Heart left ventricle (tissue), 16 donors: Measurements from ENCODE around the gene KIF24. TPM values are rescaled to one million over a fixed set of nuclear protein-coding genes. Genes with fewer than 3 reads are reported as not detected.
A peak's percentile ranks its signal among the peaks of the same experiment; 100 is the strongest.

Experiments used
- ATAC-seq, 4 donors: fragments of 200-7000 bp; cut with Tn5 transposase; one replicate each; pipeline ENCODE4 v1.9.1; 2020 to 2022; ENCODE audit warnings: moderate library complexity in 4 of 4, mild to moderate bottlenecking in 3 of 4, moderate number of reproducible peaks in 1 of 4
- DNase-seq, 5 donors: peaks; one replicate each; pipeline ENCODE4 v3.0.0-alpha.2; 2020
- H3K27ac ChIP-seq, 12 donors: fragments of 200-600 bp; sonication (generic) in 4 of 12; one replicate each; pipeline versions ENCODE4 v1.5.0 to v1.8.0; 2016 to 2022; ENCODE audit warnings: mild to moderate bottlenecking in 2 of 12
- H3K27me3 ChIP-seq, 9 donors: fragments of 200-600 bp; sonication (generic) in 2 of 9; one replicate each; pipeline versions ENCODE4 v1.5.1 to v1.8.0; 2016 to 2022; ENCODE audit warnings: mild to moderate bottlenecking in 3 of 9
- H3K36me3 ChIP-seq, 9 donors: fragments of 200-600 bp; sonication (generic) in 2 of 9; one replicate each; pipeline versions ENCODE4 v1.5.0 to v1.8.0; 2018 to 2022; ENCODE audit warnings: mild to moderate bottlenecking in 2 of 9
- H3K4me1 ChIP-seq, 12 donors: fragments of 200-600 bp; sonication (generic) in 4 of 12; one replicate each; pipeline versions ENCODE4 v1.5.0 to v1.8.0; 2016 to 2022; ENCODE audit warnings: mild to moderate bottlenecking in 3 of 12
- H3K4me3 ChIP-seq, 12 donors: fragments of 200-600 bp; sonication (generic) in 4 of 12; one replicate each; pipeline versions ENCODE4 v1.5.0 to v1.8.0; 2017 to 2022; ENCODE audit warnings: mild to moderate bottlenecking in 9 of 12, moderate library complexity in 4 of 12
- H3K9me3 ChIP-seq, 12 donors: fragments of 200-600 bp; sonication (generic) in 4 of 12; one replicate each; pipeline versions ENCODE4 v1.5.0 to v1.8.0; 2016 to 2022; ENCODE audit warnings: mild to moderate bottlenecking in 1 of 12
- CTCF ChIP-seq, 12 donors: fragments of 200-600 bp; sonication (generic) in 4 of 12; IDR thresholded peaks; one replicate each; pipeline versions ENCODE4 v1.5.0 to v1.8.0; 2018 to 2022; ENCODE audit warnings: antibody characterized with exemption in 12 of 12, mild to moderate bottlenecking in 5 of 12
- POLR2A ChIP-seq, 2 donors: fragments of 450-650 bp; IDR thresholded peaks; one replicate each; pipeline ENCODE4 v1.6.1; 2017; ENCODE audit warnings: antibody characterized with exemption in 2 of 2, mild to moderate bottlenecking in 2 of 2, moderate library complexity in 2 of 2
- WGBS, 4 donors: extraction: QIAGEN DNeasy Blood & Tissue Kit in 2 of 4; methylation state at CpG; one replicate each; pipeline versions ENCODE4 v1.1.5 to v1.1.7; 2013 to 2018; 5-methylcytosine and 5-hydroxymethylcytosine counted together
- intact Hi-C, 10 donors: fragments of 100-400 bp; cut with DNase I; formaldehyde crosslinking; loops; one replicate each; pipeline versions ENCODE4 v1.11.1 to v1.14.2; 2022
- polyA plus RNA-seq, 2 donors: library from polyadenylated mRNA; stranded (reverse); fragments of 200-250 nt; gene quantifications; one replicate each; pipeline ENCODE4 v1.2.3, GENCODE V29; 2013
- total RNA-seq, 9 donors: library from RNA; depleted of rRNA in 2 of 9; stranded (reverse); fragments of >200 nt in 2 of 9; fragmentation: NEBNext Ultra II Directional in 3 of 9; extraction: Animal tissue kit (Norgen Biotek cat#: 25700) in 3 of 9; gene quantifications; one replicate each; pipeline versions ENCODE4 v1.1.0 to v1.2.4, GENCODE V29; 2016 to 2023
- donor health status: ischemic (EF 13 %, LVEDD 7.1; RV severe dilation, severe dysfunction).
- donor health status: healthy with polysubstance abuse.
- donor health status: DM: no; HTN: yes; CAD: no.
- donor health status: DM: no; HTN: no; CAD: no.
- donor health status: ischemic (EF 25% LVEDD 6.9; RV normal size, moderate dysfunction).
- donor health status: ischemic (EF 25% LVEDD 5.7; RV mildly dilated, moderate dysfunction).
- donor health status: healthy.
- donor health status: DM: yes; HTN: yes; CAD: no.
- donor health status: ischemic (EF 35%, LVEDD 5.7; RV mildly dilated, moderate dysfunction).
- donor health status: nonischemic (EF 11% LVEDD 7.7; RV severe dilation, severe dysfunction).
- donor health status: DM: yes; HTN: yes; CAD: no.
- donor health status: PGD.
- donor health status: ischemic (EF 29% LVEDD 5.4; RV normal size, mild dysfunction).
- donor health status: nonischemic (EF 23%, LVEDD 6.1; RV moderate dilation, normal function).

The KIF24 gene
- total and polyA plus RNA-seq, 11 donors = 0.19 to 1.6 (median 0.64) TPM

DNA sequence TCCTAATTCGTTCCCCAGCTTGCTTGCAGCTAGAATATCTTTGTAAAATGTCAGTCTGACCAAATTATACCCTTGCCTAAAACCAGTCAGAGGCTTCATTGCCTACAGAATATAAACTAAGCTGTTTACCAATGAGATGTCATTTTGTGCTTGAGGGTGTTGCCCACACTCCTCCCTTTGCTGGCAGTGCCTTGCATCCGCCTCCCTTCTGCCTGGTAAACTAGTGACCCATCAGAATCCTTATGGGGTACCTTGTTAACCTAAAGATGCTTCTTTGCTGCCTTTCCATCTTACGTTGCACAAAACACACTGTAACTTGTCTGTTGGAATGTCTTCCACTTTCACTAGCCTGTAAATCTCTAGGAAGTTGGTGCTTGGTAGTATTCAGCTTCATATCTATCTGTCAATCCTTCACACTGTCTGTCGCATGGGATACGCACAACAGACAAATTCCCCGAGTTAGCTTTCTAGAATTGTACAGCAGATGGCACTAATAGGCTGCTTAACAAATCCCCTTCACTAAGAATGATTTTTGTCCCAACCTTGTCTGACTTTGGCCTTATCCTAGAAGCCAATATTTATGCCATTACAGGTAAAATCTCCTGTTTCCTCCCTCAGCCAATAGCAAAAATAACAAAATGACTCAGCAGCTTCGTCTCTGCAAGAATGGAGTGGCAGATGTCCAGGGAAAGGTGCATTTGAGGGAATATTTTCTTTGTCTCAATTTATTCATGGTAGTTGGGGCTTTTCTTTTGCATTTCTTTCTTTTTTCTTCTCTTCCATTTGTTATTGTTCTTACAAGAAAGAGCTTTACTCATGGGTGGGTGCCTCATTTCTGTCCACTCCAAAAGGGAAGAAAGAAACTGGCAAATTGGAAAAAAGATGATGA lies 3.3 kb upstream of the KIF24 start:
- peak overlapping the region in 4 of 12 donors; percentile 6 to 40 (median 19) for H3K27ac ChIP-seq
- DNase-seq = no peak
- peaks cover 0 to 7% (median 0%) of the 10 kb centered on the region in 9 donors for H3K36me3 ChIP-seq
- H3K9me3 ChIP-seq = no peaks in the 10 kb centered on the region
- no peak for ATAC-seq
- intact Hi-C loops = loop anchor here (1.0 to 10.0 kb wide), 10 partner anchors 46 to 270 kb away; no protein-coding TSS in a partner anchor
- WGBS, 4 donors = 23 to 36% (median 31%) methylated on average over 7 of the region's 7 CpGs
- H3K4me3 ChIP-seq = no peak overlapping the region
- peaks cover 0 to 38% (median 20%) of the 10 kb centered on the region in 12 donors for H3K4me1 ChIP-seq
- no peaks in the 10 kb centered on the region for H3K27me3 ChIP-seq
- no peak for TF ChIP-seq POLR2A (IDR thresholded peaks at IDR 0.05)
- peak; percentile 43 to 79 (median 65) for TF ChIP-seq CTCF (IDR thresholded peaks at IDR 0.05)

GRCh38 chr9:34331196-34331595 lies 2.1 kb upstream of the KIF24 start:
- Histone ChIP-seq H3K4me1 (peaks cover 0 to 38% (median 20%) of the 10 kb centered on the region in 12 donors), H3K4me3 (no peak overlapping the region), H3K27me3 (no peaks in the 10 kb centered on the region), H3K27ac (no peak overlapping the region), H3K36me3 (no peaks in the 10 kb centered on the region), H3K9me3 (no peaks in the 10 kb centered on the region)
- TF ChIP-seq POLR2A (IDR thresholded peaks at IDR 0.05) (no peak), CTCF (IDR thresholded peaks at IDR 0.05) (no peak)
- WGBS, 4 donors = 75 to 85% (median 80%) methylated on average over 1 of the region's 1 CpG
- ATAC-seq = no peak
- no peak for DNase-seq
- intact Hi-C loops = loop anchor here (2.0 to 10.0 kb wide), 8 partner anchors 48 to 271 kb away; no protein-coding TSS in a partner anchor

DNA sequence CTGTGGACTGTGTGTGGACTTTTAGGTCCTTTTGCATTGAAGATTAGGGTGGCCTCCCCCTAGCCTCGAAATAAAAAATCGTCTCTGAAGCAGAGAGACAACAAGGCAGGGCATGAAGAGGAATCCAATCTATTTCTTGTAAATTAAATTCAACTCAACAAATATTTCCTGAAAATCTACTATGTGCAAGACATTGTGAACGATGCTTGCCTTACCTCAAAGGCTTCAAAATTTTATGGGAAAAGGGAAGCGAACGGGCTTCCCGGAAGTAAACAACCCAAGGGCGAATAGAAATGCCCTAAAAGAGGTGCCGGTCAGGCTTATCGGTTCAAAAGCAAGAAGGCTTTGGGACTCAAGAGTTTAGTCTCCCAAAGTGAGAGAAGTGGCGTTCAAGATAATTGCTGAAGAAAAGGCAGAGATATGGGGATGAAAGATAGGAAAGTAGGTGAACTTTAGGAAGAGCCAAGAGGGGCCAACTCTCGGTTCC lies 525 bp downstream of the KIF24 start:
- no peak for DNase-seq
- no peak for ATAC-seq
- no peaks in the 10 kb centered on the region for H3K9me3 ChIP-seq
- no peaks in the 10 kb centered on the region for H3K27me3 ChIP-seq
- peak overlapping the region; percentile 40 to 88 (median 74) for H3K4me3 ChIP-seq
- peaks cover 0 to 35% (median 14%) of the 10 kb centered on the region in 12 donors for H3K4me1 ChIP-seq
- TF ChIP-seq POLR2A (IDR thresholded peaks at IDR 0.05) = no peak
- no peak for TF ChIP-seq CTCF (IDR thresholded peaks at IDR 0.05)
- 1 to 4% (median 3%) methylated on average over 11 of the region's 11 CpGs for WGBS, 4 donors
- H3K27ac ChIP-seq = peak overlapping the region in 9 of 12 donors; percentile 17 to 89 (median 60)
- H3K36me3 ChIP-seq = no peaks in the 10 kb centered on the region
- intact Hi-C loops = loop anchor here in 3 of 10 donors (5.0 to 10.0 kb wide), 3 partner anchors 71 to 129 kb away; partner anchors contain the start of genes DNAI1 (in 1 of the 3) and FAM219A (in 1 of the 3)

GRCh38 chr9:34326690-34327089 lies 2.4 kb downstream of the KIF24 start:
- Histone ChIP-seq H3K27ac (no peak overlapping the region), H3K4me3 (no peak overlapping the region), H3K4me1 (peaks cover 0 to 27% (median 15%) of the 10 kb centered on the region in 12 donors), H3K36me3 (no peaks in the 10 kb centered on the region), H3K9me3 (no peaks in the 10 kb centered on the region), H3K27me3 (no peaks in the 10 kb centered on the region)
- DNase-seq = no peak
- TF ChIP-seq POLR2A (IDR thresholded peaks at IDR 0.05) (no peak), CTCF (IDR thresholded peaks at IDR 0.05) (no peak)
- intact Hi-C loops = loop anchor here in 3 of 10 donors (5.0 to 10.0 kb wide), 3 partner anchors 69 to 131 kb away; partner anchors contain the start of genes DNAI1 (in 1 of the 3) and FAM219A (in 1 of the 3)
- no peak for ATAC-seq
- WGBS, 4 donors = 72 to 90% (median 78%) methylated on average over 1 of the region's 1 CpG
